Measurements from ENCODE around the gene GPATCH1.
A peak's percentile ranks its signal among the peaks of the same experiment; 100 is the strongest.

Gene GPATCH1

GRCh38 chr19:33080761-33081681 is at the start of gene GPATCH1 (continued):
- TF ChIP-seq ZIC2 (tag by site-specific recombination; IDR thresholded peaks at IDR 0.05) (no peak; the same call in 1 of the 2 replicates), ZSCAN16 (tag by site-specific recombination; IDR thresholded peaks at IDR 0.05) (no peak), ZNF2 (tag by site-specific recombination; IDR thresholded peaks at IDR 0.05) (peak; percentile 95), GLIS1 (tag by site-specific recombination; IDR thresholded peaks at IDR 0.05) (peak; percentile 52), GLIS2 (tag by site-specific recombination; IDR thresholded peaks at IDR 0.05) (peak; percentile 84), TRIM28 (IDR thresholded peaks at IDR 0.05; ENCODE audit: borderline replicate concordance, low read length) (peak; percentile 62; the same call in 1 of the 2 replicates), OVOL3 (tag by site-specific recombination; IDR thresholded peaks at IDR 0.05) (peak; percentile 80), ZNF214 (tag by site-specific recombination; IDR thresholded peaks at IDR 0.05; ENCODE audit: borderline replicate concordance) (no peak), GFI1B (tag by site-specific recombination; IDR thresholded peaks at IDR 0.05) (0 out of 2 replicates have a peak, but pooled peaks have one; percentile 13), ZNF362 (tag by site-specific recombination; IDR thresholded peaks at IDR 0.05) (no peak), ZSCAN23 (tag by site-specific recombination; IDR thresholded peaks at IDR 0.05) (peak; percentile 56; the same call in 1 of the 2 replicates), KLF8 (tag by site-specific recombination; IDR thresholded peaks at IDR 0.05) (peak; percentile 99), ZNF24 (tag by site-specific recombination; IDR thresholded peaks at IDR 0.05) (peak; percentile 94), ZNF621 (tag by site-specific recombination; IDR thresholded peaks at IDR 0.05) (no peak), ZNF280D (tag by site-specific recombination; IDR thresholded peaks at IDR 0.05) (no peak), ZNF248 (tag by site-specific recombination; IDR thresholded peaks at IDR 0.05) (no peak), GLI4 (tag by site-specific recombination; IDR thresholded peaks at IDR 0.05) (peak; percentile 11; the same call in 1 of the 2 replicates), ZNF501 (tag by site-specific recombination; IDR thresholded peaks at IDR 0.05) (peak; percentile 99), ATF2 (tag by site-specific recombination; IDR thresholded peaks at IDR 0.05; ENCODE audit: low read depth) (no peak), ZNF416 (tag by site-specific recombination; IDR thresholded peaks at IDR 0.05) (0 out of 2 replicates have a peak, but pooled peaks have one; percentile 24), BCL6B (tag by site-specific recombination; IDR thresholded peaks at IDR 0.05) (no peak), ZNF677 (tag by site-specific recombination; IDR thresholded peaks at IDR 0.05) (no peak), BCL11A (tag by site-specific recombination; IDR thresholded peaks at IDR 0.05; ENCODE audit: low read depth) (no peak; the same call in 1 of the 2 replicates)
- TF ChIP-seq, protein P1, sequence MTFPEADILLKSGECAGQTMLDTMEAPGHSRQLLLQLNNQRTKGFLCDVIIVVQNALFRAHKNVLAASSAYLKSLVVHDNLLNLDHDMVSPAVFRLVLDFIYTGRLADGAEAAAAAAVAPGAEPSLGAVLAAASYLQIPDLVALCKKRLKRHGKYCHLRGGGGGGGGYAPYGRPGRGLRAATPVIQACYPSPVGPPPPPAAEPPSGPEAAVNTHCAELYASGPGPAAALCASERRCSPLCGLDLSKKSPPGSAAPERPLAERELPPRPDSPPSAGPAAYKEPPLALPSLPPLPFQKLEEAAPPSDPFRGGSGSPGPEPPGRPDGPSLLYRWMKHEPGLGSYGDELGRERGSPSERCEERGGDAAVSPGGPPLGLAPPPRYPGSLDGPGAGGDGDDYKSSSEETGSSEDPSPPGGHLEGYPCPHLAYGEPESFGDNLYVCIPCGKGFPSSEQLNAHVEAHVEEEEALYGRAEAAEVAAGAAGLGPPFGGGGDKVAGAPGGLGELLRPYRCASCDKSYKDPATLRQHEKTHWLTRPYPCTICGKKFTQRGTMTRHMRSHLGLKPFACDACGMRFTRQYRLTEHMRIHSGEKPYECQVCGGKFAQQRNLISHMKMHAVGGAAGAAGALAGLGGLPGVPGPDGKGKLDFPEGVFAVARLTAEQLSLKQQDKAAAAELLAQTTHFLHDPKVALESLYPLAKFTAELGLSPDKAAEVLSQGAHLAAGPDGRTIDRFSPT (tag by site-specific recombination; IDR thresholded peaks at IDR 0.05) = peak; percentile 96
- TF ChIP-seq, protein P2, sequence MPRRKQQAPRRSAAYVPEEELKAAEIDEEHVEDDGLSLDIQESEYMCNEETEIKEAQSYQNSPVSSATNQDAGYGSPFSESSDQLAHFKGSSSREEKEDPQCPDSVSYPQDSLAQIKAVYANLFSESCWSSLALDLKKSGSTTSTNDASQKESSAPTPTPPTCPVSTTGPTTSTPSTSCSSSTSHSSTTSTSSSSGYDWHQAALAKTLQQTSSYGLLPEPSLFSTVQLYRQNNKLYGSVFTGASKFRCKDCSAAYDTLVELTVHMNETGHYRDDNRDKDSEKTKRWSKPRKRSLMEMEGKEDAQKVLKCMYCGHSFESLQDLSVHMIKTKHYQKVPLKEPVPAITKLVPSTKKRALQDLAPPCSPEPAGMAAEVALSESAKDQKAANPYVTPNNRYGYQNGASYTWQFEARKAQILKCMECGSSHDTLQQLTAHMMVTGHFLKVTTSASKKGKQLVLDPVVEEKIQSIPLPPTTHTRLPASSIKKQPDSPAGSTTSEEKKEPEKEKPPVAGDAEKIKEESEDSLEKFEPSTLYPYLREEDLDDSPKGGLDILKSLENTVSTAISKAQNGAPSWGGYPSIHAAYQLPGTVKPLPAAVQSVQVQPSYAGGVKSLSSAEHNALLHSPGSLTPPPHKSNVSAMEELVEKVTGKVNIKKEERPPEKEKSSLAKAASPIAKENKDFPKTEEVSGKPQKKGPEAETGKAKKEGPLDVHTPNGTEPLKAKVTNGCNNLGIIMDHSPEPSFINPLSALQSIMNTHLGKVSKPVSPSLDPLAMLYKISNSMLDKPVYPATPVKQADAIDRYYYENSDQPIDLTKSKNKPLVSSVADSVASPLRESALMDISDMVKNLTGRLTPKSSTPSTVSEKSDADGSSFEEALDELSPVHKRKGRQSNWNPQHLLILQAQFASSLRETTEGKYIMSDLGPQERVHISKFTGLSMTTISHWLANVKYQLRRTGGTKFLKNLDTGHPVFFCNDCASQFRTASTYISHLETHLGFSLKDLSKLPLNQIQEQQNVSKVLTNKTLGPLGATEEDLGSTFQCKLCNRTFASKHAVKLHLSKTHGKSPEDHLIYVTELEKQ (tag by site-specific recombination; IDR thresholded peaks at IDR 0.05; ENCODE audit: borderline replicate concordance) = no peak; the same call in 1 of the 2 replicates
- TF ChIP-seq, protein P3, sequence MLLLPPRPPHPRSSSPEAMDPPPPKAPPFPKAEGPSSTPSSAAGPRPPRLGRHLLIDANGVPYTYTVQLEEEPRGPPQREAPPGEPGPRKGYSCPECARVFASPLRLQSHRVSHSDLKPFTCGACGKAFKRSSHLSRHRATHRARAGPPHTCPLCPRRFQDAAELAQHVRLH (tag by site-specific recombination; IDR thresholded peaks at IDR 0.05) = peak; percentile 78
